Keratinocyte (primary cell): ENCODE measurements around the gene POLR3G.

Experiments used
- EZH2 ChIP-seq: IDR thresholded peaks from one replicate; pipeline ENCODE4 v1.6.1; 2012; ENCODE audit warnings: inconsistent platforms, mild to moderate bottlenecking, low read length, moderate library complexity
- TF ChIP-seq, protein P1 (sequence below), 3 experiments: IDR thresholded peaks in 1 of 3; conservative IDR thresholded peaks in 1 of 3; optimal IDR thresholded peaks in 1 of 3; 2 replicates in 2 of 3; 3 replicates in 1 of 3; pipeline versions ENCODE3 to v1.5.1; 2011; ENCODE audit warnings: low read length in 3 of 3, mild to moderate bottlenecking in 3 of 3, moderate library complexity in 2 of 3, control low read depth in 1 of 3, inconsistent platforms in 1 of 3; ENCODE audit not compliant: insufficient read depth in 2 of 3; ENCODE audit errors: extremely low read depth in 1 of 3

DNA sequence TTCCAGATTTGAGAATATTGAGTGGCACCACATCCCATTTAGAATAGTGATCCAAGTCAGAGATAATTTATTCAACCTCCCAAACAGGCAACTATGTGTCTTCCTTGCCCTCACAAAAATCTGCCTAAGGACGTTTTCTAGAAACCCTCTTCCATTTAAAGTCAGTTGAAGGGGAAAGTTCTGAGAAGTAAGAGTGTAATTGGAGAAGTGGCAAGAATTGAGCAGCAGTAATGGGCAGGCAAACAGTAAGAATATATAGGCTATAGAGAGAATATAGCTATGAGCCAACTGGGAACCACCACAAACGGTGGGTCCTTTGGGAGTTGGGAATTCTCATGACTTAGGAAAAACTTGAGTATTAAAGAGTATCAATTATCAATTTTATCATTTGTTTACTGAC, 34.0 kb upstream of the POLR3G start:
- TF ChIP-seq EZH2, result no peak
- TF ChIP-seq, protein P1, sequence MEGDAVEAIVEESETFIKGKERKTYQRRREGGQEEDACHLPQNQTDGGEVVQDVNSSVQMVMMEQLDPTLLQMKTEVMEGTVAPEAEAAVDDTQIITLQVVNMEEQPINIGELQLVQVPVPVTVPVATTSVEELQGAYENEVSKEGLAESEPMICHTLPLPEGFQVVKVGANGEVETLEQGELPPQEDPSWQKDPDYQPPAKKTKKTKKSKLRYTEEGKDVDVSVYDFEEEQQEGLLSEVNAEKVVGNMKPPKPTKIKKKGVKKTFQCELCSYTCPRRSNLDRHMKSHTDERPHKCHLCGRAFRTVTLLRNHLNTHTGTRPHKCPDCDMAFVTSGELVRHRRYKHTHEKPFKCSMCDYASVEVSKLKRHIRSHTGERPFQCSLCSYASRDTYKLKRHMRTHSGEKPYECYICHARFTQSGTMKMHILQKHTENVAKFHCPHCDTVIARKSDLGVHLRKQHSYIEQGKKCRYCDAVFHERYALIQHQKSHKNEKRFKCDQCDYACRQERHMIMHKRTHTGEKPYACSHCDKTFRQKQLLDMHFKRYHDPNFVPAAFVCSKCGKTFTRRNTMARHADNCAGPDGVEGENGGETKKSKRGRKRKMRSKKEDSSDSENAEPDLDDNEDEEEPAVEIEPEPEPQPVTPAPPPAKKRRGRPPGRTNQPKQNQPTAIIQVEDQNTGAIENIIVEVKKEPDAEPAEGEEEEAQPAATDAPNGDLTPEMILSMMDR (optimal IDR thresholded peaks at IDR 0.05 in 1 of 3, IDR thresholded peaks at IDR 0.05 in 1 of 3, conservative IDR thresholded peaks at IDR 0.05 in 1 of 3; ENCODE audit: extremely low read depth in 1 of 3, insufficient read depth in 2 of 3, low read length in 3 of 3), result no peak
